Liver (tissue), 9 donors: ENCODE data around the gene DUSP1. TPM values are rescaled to one million over a fixed set of nuclear protein-coding genes. Genes with fewer than 3 reads are reported as not detected.

Experiments used
- DNase-seq: peaks from one replicate; pipeline ENCODE4 v3.0.0-alpha.2; 2017; ENCODE audit warnings: low spot score
- H3K27ac ChIP-seq, 2 donors: one replicate each; pipeline ENCODE4 v1.7.0; 2013; ENCODE audit warnings: inconsistent platforms in 2 of 2, low read length in 2 of 2, control low read depth in 1 of 2, low read depth in 1 of 2, mild to moderate bottlenecking in 1 of 2
- H3K27me3 ChIP-seq, 4 donors: one replicate each; pipeline versions ENCODE4 v1.6.1 to v1.7.0; 2013; ENCODE audit warnings: low read length in 3 of 4, inconsistent platforms in 1 of 4, mild to moderate bottlenecking in 1 of 4, moderate library complexity in 1 of 4; ENCODE audit not compliant: control insufficient read depth in 4 of 4, insufficient read depth in 4 of 4
- H3K36me3 ChIP-seq, 4 donors: one replicate each; pipeline versions ENCODE4 v1.6.1 to v1.7.0; 2013; ENCODE audit warnings: low read length in 3 of 4, mild to moderate bottlenecking in 3 of 4, low read depth in 1 of 4, moderate library complexity in 1 of 4; ENCODE audit not compliant: control insufficient read depth in 4 of 4, insufficient read depth in 3 of 4
- H3K4me1 ChIP-seq, 4 donors: one replicate each; pipeline versions ENCODE4 v1.6.1 to v1.7.0; 2013; ENCODE audit warnings: low read length in 3 of 4, mild to moderate bottlenecking in 3 of 4, moderate library complexity in 1 of 4; ENCODE audit not compliant: control insufficient read depth in 4 of 4, insufficient read depth in 4 of 4
- H3K4me3 ChIP-seq, 3 donors: one replicate each; pipeline versions ENCODE4 v1.6.1 to v1.7.0; 2013; ENCODE audit warnings: low read length in 3 of 3, control low read depth in 1 of 3, low read depth in 1 of 3, mild to moderate bottlenecking in 1 of 3
- H3K9ac ChIP-seq, 2 donors: one replicate each; pipeline ENCODE4 v1.7.0; 2013; ENCODE audit warnings: low read length in 2 of 2, mild to moderate bottlenecking in 2 of 2, moderate library complexity in 2 of 2, control low read depth in 1 of 2, low read depth in 1 of 2
- H3K9me3 ChIP-seq, 4 donors: one replicate each; pipeline versions ENCODE4 v1.6.1 to v1.7.0; 2013; ENCODE audit warnings: low read length in 3 of 4; ENCODE audit not compliant: control insufficient read depth in 4 of 4
- EGR1 ChIP-seq, 2 donors: IDR thresholded peaks; 2 replicates each; pipeline ENCODE4 v1.6.1; 2016 to 2018; ENCODE audit warnings: antibody characterized with exemption in 2 of 2, low read depth in 2 of 2
- FOXA1 ChIP-seq: IDR thresholded peaks from 2 replicates; pipeline ENCODE4 v1.6.1; 2016; ENCODE audit warnings: antibody characterized with exemption
- FOXA2 ChIP-seq: IDR thresholded peaks from 2 replicates; pipeline ENCODE4 v1.6.1; 2016; ENCODE audit warnings: antibody characterized with exemption
- GABPA ChIP-seq, 2 donors: IDR thresholded peaks in 1 of 2; conservative IDR thresholded peaks in 1 of 2; 2 replicates each; pipeline ENCODE4 v1.6.1; 2016; ENCODE audit warnings: antibody characterized with exemption in 2 of 2, mild to moderate bottlenecking in 1 of 2, moderate library complexity in 1 of 2
- HNF4A ChIP-seq, 2 donors: conservative IDR thresholded peaks; 2 replicates each; pipeline ENCODE4 v1.6.1; 2016; ENCODE audit warnings: antibody characterized with exemption in 2 of 2, mild to moderate bottlenecking in 2 of 2
- HNF4G ChIP-seq: IDR thresholded peaks from 2 replicates; pipeline ENCODE4 v1.6.1; 2016; ENCODE audit warnings: antibody characterized with exemption
- JUND ChIP-seq, 2 donors: IDR thresholded peaks; 2 replicates each; pipeline ENCODE4 v1.6.1; 2016; ENCODE audit warnings: antibody characterized with exemption in 2 of 2
- MAX ChIP-seq: IDR thresholded peaks from 2 replicates; pipeline ENCODE4 v1.6.1; 2016; ENCODE audit warnings: antibody characterized with exemption
- NR2F2 ChIP-seq: IDR thresholded peaks from 2 replicates; pipeline ENCODE4 v1.6.1; 2016; ENCODE audit warnings: antibody characterized with exemption
- RAD21 ChIP-seq, 2 donors: IDR thresholded peaks; 2 replicates each; pipeline ENCODE4 v1.6.1; 2016; ENCODE audit warnings: antibody characterized with exemption in 2 of 2, mild to moderate bottlenecking in 2 of 2
- REST ChIP-seq: IDR thresholded peaks from 2 replicates; pipeline ENCODE4 v1.6.1; 2016; ENCODE audit warnings: antibody characterized with exemption, mild to moderate bottlenecking
- RXRA ChIP-seq, 2 donors: IDR thresholded peaks; 2 replicates each; pipeline ENCODE4 v1.6.1; 2017 to 2018; ENCODE audit warnings: antibody characterized with exemption in 2 of 2, mild to moderate bottlenecking in 1 of 2
- SP1 ChIP-seq: IDR thresholded peaks from 2 replicates; pipeline ENCODE4 v1.6.1; 2018; ENCODE audit warnings: antibody characterized with exemption, mild to moderate bottlenecking
- TAF1 ChIP-seq: conservative IDR thresholded peaks from 2 replicates; pipeline ENCODE4 v1.6.1; 2016; ENCODE audit warnings: antibody characterized with exemption, mild to moderate bottlenecking
- YY1 ChIP-seq: IDR thresholded peaks from 2 replicates; pipeline ENCODE4 v1.6.1; 2016; ENCODE audit warnings: antibody characterized with exemption, mild to moderate bottlenecking
- ZBTB33 ChIP-seq: IDR thresholded peaks from 2 replicates; pipeline ENCODE4 v1.6.1; 2016; ENCODE audit warnings: antibody characterized with exemption
- WGBS: extraction: QIAGEN DNeasy Blood & Tissue Kit; methylation state at CpG from one replicate; pipeline ENCODE4 v1.1.7; 2013; 5-methylcytosine and 5-hydroxymethylcytosine counted together
- polyA plus RNA-seq, 2 donors: library from polyadenylated mRNA; stranded (reverse) in 1 of 2; unstranded in 1 of 2; fragments of 200-250 nt in 1 of 2; fragments of >200 nt in 1 of 2; fragmentation: Nextera tagmentation in 1 of 2; extraction: Ambion mirVana in 1 of 2; gene quantifications; one replicate each; pipeline versions ENCODE4 v1.2.1 to v1.2.3, GENCODE V29; 2013 to 2015
- total RNA-seq, 2 donors: library from RNA; depleted of rRNA; stranded (reverse); fragments of >200 nt; gene quantifications; one replicate each; pipeline ENCODE4 v1.2.3, GENCODE V29; 2014
- TF ChIP-seq, protein P1 (sequence below): IDR thresholded peaks from 2 replicates; pipeline ENCODE4 v1.6.1; 2016; ENCODE audit warnings: antibody characterized with exemption
- TF ChIP-seq, protein P2 (sequence below): fragments of 150-350 bp; IDR thresholded peaks from 2 replicates; pipeline ENCODE4 v1.5.1; 2017; ENCODE audit warnings: improper control_type of control experiment, low read depth, low read length; ENCODE audit not compliant: missing input control
- donor health status: healthy.
- donor health status: healthy.
- donor health status: healthy.
- donor health status: healthy.
- donor health status: healthy.

Gene DUSP1
- total and polyA plus RNA-seq, 4 donors = 53.2 to 237 (median 110) TPM

- Histone ChIP-seq H3K36me3 (no peaks in the 10 kb centered on the region), H3K4me3 (no peak overlapping the region), H3K9ac (no peak overlapping the region), H3K27me3 (no peaks in the 10 kb centered on the region), H3K9me3 (no peaks in the 10 kb centered on the region), H3K27ac (no peak overlapping the region), H3K4me1 (peaks cover 0 to 4% (median 2%) of the 10 kb centered on the region in 4 donors)
- 60% methylated on average over 16 of the region's 16 CpGs for WGBS
- no peak for DNase-seq
- TF ChIP-seq RXRA (IDR thresholded peaks at IDR 0.05) = no peak
- TF ChIP-seq YY1 = no peak
- TF ChIP-seq MAX = no peak
- TF ChIP-seq RAD21 (IDR thresholded peaks at IDR 0.05) = no peak
- TF ChIP-seq JUND (IDR thresholded peaks at IDR 0.05) = no peak
- no peak for TF ChIP-seq FOXA2
- no peak for TF ChIP-seq SP1
- no peak for TF ChIP-seq REST
- no peak for TF ChIP-seq ZBTB33
- TF ChIP-seq, protein P1, sequence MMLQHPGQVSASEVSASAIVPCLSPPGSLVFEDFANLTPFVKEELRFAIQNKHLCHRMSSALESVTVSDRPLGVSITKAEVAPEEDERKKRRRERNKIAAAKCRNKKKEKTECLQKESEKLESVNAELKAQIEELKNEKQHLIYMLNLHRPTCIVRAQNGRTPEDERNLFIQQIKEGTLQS = no peak
- TF ChIP-seq NR2F2 = no peak
- no peak for TF ChIP-seq FOXA1
- TF ChIP-seq TAF1 = no peak
- no peak for TF ChIP-seq HNF4A (conservative IDR thresholded peaks at IDR 0.05)
- no peak for TF ChIP-seq EGR1 (IDR thresholded peaks at IDR 0.05; ENCODE audit: low read depth in 2 of 2)
- TF ChIP-seq HNF4G = no peak
- TF ChIP-seq, protein P2, sequence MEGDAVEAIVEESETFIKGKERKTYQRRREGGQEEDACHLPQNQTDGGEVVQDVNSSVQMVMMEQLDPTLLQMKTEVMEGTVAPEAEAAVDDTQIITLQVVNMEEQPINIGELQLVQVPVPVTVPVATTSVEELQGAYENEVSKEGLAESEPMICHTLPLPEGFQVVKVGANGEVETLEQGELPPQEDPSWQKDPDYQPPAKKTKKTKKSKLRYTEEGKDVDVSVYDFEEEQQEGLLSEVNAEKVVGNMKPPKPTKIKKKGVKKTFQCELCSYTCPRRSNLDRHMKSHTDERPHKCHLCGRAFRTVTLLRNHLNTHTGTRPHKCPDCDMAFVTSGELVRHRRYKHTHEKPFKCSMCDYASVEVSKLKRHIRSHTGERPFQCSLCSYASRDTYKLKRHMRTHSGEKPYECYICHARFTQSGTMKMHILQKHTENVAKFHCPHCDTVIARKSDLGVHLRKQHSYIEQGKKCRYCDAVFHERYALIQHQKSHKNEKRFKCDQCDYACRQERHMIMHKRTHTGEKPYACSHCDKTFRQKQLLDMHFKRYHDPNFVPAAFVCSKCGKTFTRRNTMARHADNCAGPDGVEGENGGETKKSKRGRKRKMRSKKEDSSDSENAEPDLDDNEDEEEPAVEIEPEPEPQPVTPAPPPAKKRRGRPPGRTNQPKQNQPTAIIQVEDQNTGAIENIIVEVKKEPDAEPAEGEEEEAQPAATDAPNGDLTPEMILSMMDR = no peak
- no peak for TF ChIP-seq GABPA (IDR thresholded peaks at IDR 0.05 in 1 of 2, conservative IDR thresholded peaks at IDR 0.05 in 1 of 2)
Measured at GRCh38 chr5:172820046-172820767, 49.2 kb upstream of the DUSP1 start.
